Endothelial cell of umbilical vein (primary cell): ENCODE measurements around the gene TIMM8A. TPM values are rescaled to one million over a fixed set of nuclear protein-coding genes. Genes with fewer than 3 reads are reported as not detected.

Source experiments
- BruUV-seq: library from RNA; stranded (reverse); fragments of 400-500 nt; replicated peaks from 2 replicates; lab custom pipeline; 2021; lab: Mats Ljungman, UMichigan
- CTCF ChIA-PET: fragments of 300-600, 350-600 bp; sonication (Branson Sonifier 250); formaldehyde crosslinking; loops from one replicate; lab custom pipeline; 2021; ENCODE audit warnings: antibody characterized with exemption, inconsistent platforms; lab: Charles Lee
- POLR2A ChIA-PET: fragments of 300-600, 350-600 bp; sonication (Branson Sonifier 250); formaldehyde crosslinking; loops from one replicate; lab custom pipeline; 2021; ENCODE audit warnings: antibody characterized with exemption, inconsistent platforms; lab: Charles Lee
- DNase-seq: peaks from one replicate; pipeline ENCODE4 v3.0.0-alpha.2; 2011; ENCODE audit warnings: low read depth, low spot score
- FAIRE-seq: peaks from 2 replicates; lab custom pipeline; 2011; peaks lifted over from hg19 to GRCh38; lab: Jason Lieb, UNC
- H2AFZ ChIP-seq: 2 replicates; pipeline ENCODE4 v1.6.0; 2012; ENCODE audit warnings: low read depth, low read length, control low read depth, inconsistent platforms
- H3K27ac ChIP-seq: 2 replicates; pipeline ENCODE4 v1.5.1; 2011; ENCODE audit warnings: low read depth, mild to moderate bottlenecking, control low read depth, low read length, moderate library complexity; ENCODE audit not compliant: insufficient read depth
- H3K27me3 ChIP-seq, 2 experiments: 2 replicates each; pipeline versions ENCODE4 v1.6.0 to v1.6.1; 2011; ENCODE audit warnings: low read length in 2 of 2, mixed read lengths in 1 of 2; ENCODE audit not compliant: control insufficient read depth in 2 of 2, insufficient read depth in 2 of 2
- H3K36me3 ChIP-seq, 2 experiments: 2 replicates in 1 of 2; 3 replicates in 1 of 2; pipeline ENCODE4 v1.5.1; 2011; ENCODE audit warnings: low read length in 2 of 2, mild to moderate bottlenecking in 1 of 2, moderate library complexity in 1 of 2; ENCODE audit not compliant: control insufficient read depth in 2 of 2, insufficient read depth in 2 of 2; ENCODE audit errors: extremely low read depth in 1 of 2
- H3K4me1 ChIP-seq: 3 replicates; pipeline ENCODE4 v1.5.1; 2011; ENCODE audit warnings: mild to moderate bottlenecking, low read length; ENCODE audit not compliant: control insufficient read depth, insufficient read depth; ENCODE audit errors: extremely low read depth
- H3K4me2 ChIP-seq: 2 replicates; pipeline ENCODE4 v1.6.1; 2011; ENCODE audit warnings: low read length, control low read depth, mixed read lengths; ENCODE audit not compliant: insufficient read depth
- H3K4me3 ChIP-seq, 3 experiments: fragments of 200-600 bp in 1 of 3; sonication (generic), shearing (Covaris generic) in 1 of 3; replicated peaks in 1 of 3; 2 replicates each; pipeline ENCODE4 v1.5.1; 2011 to 2016; ENCODE audit warnings: control low read depth in 3 of 3, low read length in 3 of 3, mild to moderate bottlenecking in 2 of 3, inconsistent platforms in 1 of 3, low read depth in 1 of 3, moderate library complexity in 1 of 3; ENCODE audit not compliant: insufficient read depth in 1 of 3
- H3K79me2 ChIP-seq: 2 replicates; pipeline ENCODE4 v1.6.0; 2012; ENCODE audit warnings: low read length, inconsistent platforms; ENCODE audit not compliant: control insufficient read depth, insufficient read depth
- H3K9ac ChIP-seq: replicated peaks from 2 replicates; pipeline ENCODE3; 2011; ENCODE audit warnings: low read length, control low read depth; ENCODE audit not compliant: insufficient read depth; ENCODE audit errors: extremely low read depth
- H3K9me1 ChIP-seq: replicated peaks from 3 replicates; pipeline ENCODE4 v1.6.0; 2011; ENCODE audit warnings: mild to moderate bottlenecking, low read length; ENCODE audit not compliant: control insufficient read depth, insufficient read depth; ENCODE audit errors: extremely low read depth
- H3K9me3 ChIP-seq: replicated peaks from 2 replicates; pipeline ENCODE4 v1.5.1; 2012; ENCODE audit warnings: low read length, inconsistent platforms; ENCODE audit not compliant: control insufficient read depth, insufficient read depth
- H4K20me1 ChIP-seq: replicated peaks from 2 replicates; pipeline ENCODE3; 2011; ENCODE audit warnings: mild to moderate bottlenecking, low read length; ENCODE audit not compliant: control insufficient read depth, insufficient read depth; ENCODE audit errors: extremely low read depth
- CTCF ChIP-seq, 2 donors: IDR thresholded peaks; 1 replicate in 1 of 2; 2 replicates in 1 of 2; pipeline ENCODE4 v1.5.1; 2011; ENCODE audit warnings: low read length in 2 of 2, mild to moderate bottlenecking in 2 of 2, moderate library complexity in 2 of 2, control low read depth in 1 of 2, inconsistent platforms in 1 of 2, low read depth in 1 of 2; ENCODE audit not compliant: insufficient read depth in 1 of 2; ENCODE audit errors: extremely low read depth in 1 of 2
- EZH2 ChIP-seq: IDR thresholded peaks from 2 replicates; pipeline ENCODE4 v1.6.1; 2012; ENCODE audit warnings: borderline replicate concordance, low read depth, mild to moderate bottlenecking, moderate library complexity, low read length, inconsistent platforms; ENCODE audit not compliant: severe bottlenecking
- FOS ChIP-seq: IDR thresholded peaks from 2 replicates; pipeline ENCODE4 v1.6.1; 2011; ENCODE audit warnings: mild to moderate bottlenecking, low read length, moderate library complexity, borderline replicate concordance; ENCODE audit not compliant: insufficient read depth
- GATA2 ChIP-seq: IDR thresholded peaks from 2 replicates; pipeline ENCODE4 v1.7.0; 2011; ENCODE audit warnings: low read depth, mild to moderate bottlenecking, moderate library complexity, mixed read lengths, low read length; ENCODE audit not compliant: insufficient read length, insufficient read depth
- JUN ChIP-seq: IDR thresholded peaks from 2 replicates; pipeline ENCODE4 v1.6.1; 2011; ENCODE audit warnings: borderline replicate concordance, low read depth; ENCODE audit not compliant: insufficient read length, insufficient read depth
- MAX ChIP-seq: IDR thresholded peaks from 2 replicates; pipeline ENCODE4 v1.6.1; 2011; ENCODE audit not compliant: insufficient read depth, insufficient read length
- MYC ChIP-seq: IDR thresholded peaks from one replicate; pipeline ENCODE4 v1.6.1; 2011; ENCODE audit warnings: mild to moderate bottlenecking, low read depth, low read length
- POLR2A ChIP-seq: IDR thresholded peaks from 2 replicates; pipeline ENCODE4 v1.6.1; 2012; ENCODE audit warnings: low read depth, mild to moderate bottlenecking, control low read depth, low read length
- POLR2AphosphoS5 ChIP-seq: IDR thresholded peaks from 2 replicates; pipeline ENCODE4 v1.6.1; 2012; ENCODE audit warnings: low read depth, mild to moderate bottlenecking, control low read depth, low read length, moderate library complexity; ENCODE audit not compliant: insufficient read depth
- dilution Hi-C: fragments of 300-500 bp; cut with MboI; formaldehyde crosslinking; loops from one replicate; pipeline ENCODE4 v1.15.0; 2019; ENCODE audit warnings: low sequenced_read_pairs; ENCODE audit not compliant: extremely low pct_ligation_motif_present
- intact Hi-C: fragments of 100-400 bp; cut with micrococcal nuclease; formaldehyde crosslinking; loops from one replicate; pipeline ENCODE4 v1.10.0; 2022
- polyA plus RNA-seq, 4 experiments: library from polyadenylated mRNA; depleted of rRNA in 3 of 4; stranded (reverse) in 3 of 4; unstranded in 1 of 4; fragments of >200 nt; gene quantifications; 2 replicates each; pipeline versions ENCODE4 v1.2.1 to v1.2.3, GENCODE V29; 2011 to 2012; ENCODE audit warnings: missing spikeins in 1 of 4
- total RNA-seq: library from RNA; stranded (reverse); gene quantifications from 2 replicates; pipeline ENCODE4 v1.2.3, GENCODE V29; 2021

The TIMM8A gene
- total and polyA plus RNA-seq, 2 donors (not counting 3 experiments of a cell fraction or from before 2014, with no cell fraction given) = 10.9 to 17.5 TPM

GRCh38 chrX:101388604-101389003 is 40.1 kb upstream of the TIMM8A start:
- DNase-seq (no peak), FAIRE-seq (no peak)
- H3K4me1 ChIP-seq = peaks cover 17% of the 10 kb centered on the region
- H4K20me1 ChIP-seq = no peaks in the 10 kb centered on the region
- H3K27me3 ChIP-seq = no peaks in the 10 kb centered on the region
- H3K36me3 ChIP-seq = no peaks in the 10 kb centered on the region
- BruUV-seq = no TSS peak
- H3K4me2 ChIP-seq = no peak overlapping the region
- no peak for TF ChIP-seq EZH2
- TF ChIP-seq GATA2 = no peak
- no peak for TF ChIP-seq FOS
- TF ChIP-seq MYC = no peak
- TF ChIP-seq JUN = no peak
- TF ChIP-seq POLR2AphosphoS5 = no peak
- no peak for TF ChIP-seq POLR2A
- TF ChIP-seq MAX = no peak
- TF ChIP-seq CTCF (IDR thresholded peaks at IDR 0.05; ENCODE audit: extremely low read depth in 1 of 2, insufficient read depth in 1 of 2, low read depth in 1 of 2, low read length in 2 of 2) = no peak
- H3K27ac ChIP-seq = no peak overlapping the region
- no peak overlapping the region for H2AFZ ChIP-seq
- H3K4me3 ChIP-seq = no peak overlapping the region
- intact Hi-C loops = no loop called here
- ChIA-PET CTCF (no interaction called here), POLR2A (no interaction called here)
- H3K9ac ChIP-seq = no peak overlapping the region
- H3K9me1 ChIP-seq = no peaks in the 10 kb centered on the region
- peaks cover 26% of the 10 kb centered on the region for H3K79me2 ChIP-seq
- H3K9me3 ChIP-seq = no peaks in the 10 kb centered on the region
- dilution Hi-C loops = no loop called here
